DOHH2 (cell line): ENCODE data around the gene PCDH9.

Source experiments
- CTCF ChIP-seq: fragments of 200-600 bp; sonication (generic); IDR thresholded peaks from one replicate; pipeline ENCODE4 v1.5.1; 2014; ENCODE audit warnings: antibody characterized with exemption, mild to moderate bottlenecking, low read depth, low read length; ENCODE audit not compliant: poor library complexity, severe bottlenecking
- EZH2phosphoT487 ChIP-seq: fragments of 200-600 bp; sonication (generic); IDR thresholded peaks from 2 replicates; pipeline ENCODE4 v1.6.1; 2017; ENCODE audit warnings: borderline replicate concordance, mild to moderate bottlenecking, antibody characterized with exemption, low read length, moderate library complexity, mixed read lengths

GRCh38 chr13:66359910-66360552 lies 870.1 kb downstream of the PCDH9 start:
- TF ChIP-seq CTCF (no peak), EZH2phosphoT487 (no peak)
